ENCODE measurements around the gene MSL2. TPM values are rescaled to one million over a fixed set of nuclear protein-coding genes. Genes with fewer than 3 reads are reported as not detected.
"Not testable (repeated sequence)": the region's sequence is repeated elsewhere in the genome, so short reads cannot be mapped to it uniquely, and the experiment has no call there.

The MSL2 gene
- total and polyA plus RNA-seq, 2 of the 4 experiments (the other 2 are of a cell fraction): 7.1 to 13.6 TPM

- H2AFZ ChIP-seq (replicated peaks; ENCODE audit: low read length, poor library complexity); H3K4me1 ChIP-seq (ENCODE audit: control insufficient read depth, insufficient read depth, low read length); in situ Hi-C loops (cut with MboI; ENCODE audit: low sequenced_read_pairs); H3K4me2 ChIP-seq (ENCODE audit: low read depth, low read length); H3K36me3 ChIP-seq (ENCODE audit: control insufficient read depth, insufficient read depth, low read length); H4K5ac ChIP-seq (ENCODE audit: low read depth, low read length); H4K91ac ChIP-seq (ENCODE audit: insufficient read depth, low read depth, low read length); BruUV-seq (replicated peaks); H2AK5ac ChIP-seq (ENCODE audit: low read depth, low read length); dilution Hi-C loops (cut with HindIII; ENCODE audit: low sequenced_read_pairs, unreplicated experiment); H3K9ac ChIP-seq (ENCODE audit: low read depth, low read length); ATAC-seq (ENCODE audit: low read depth); H3K4ac ChIP-seq (ENCODE audit: low read depth, low read length); H2AK9ac ChIP-seq (replicated peaks; ENCODE audit: low read depth, low read length, poor library complexity); intact Hi-C loops (cut with micrococcal nuclease); H3K79me1 ChIP-seq (ENCODE audit: low read depth in 1 of 2, low read length in 2 of 2); H3K27ac ChIP-seq (ENCODE audit: insufficient read depth, low read length); H3K27me3 ChIP-seq (ENCODE audit: control insufficient read depth, insufficient read depth, low read length); H3K4me3 ChIP-seq (ENCODE audit: insufficient read depth, low read depth, low read length); H3K9me3 ChIP-seq (ENCODE audit: control insufficient read depth, insufficient read depth, low read length); POLR2A ChIA-PET (ENCODE audit: unreplicated experiment); H4K20me1 ChIP-seq (ENCODE audit: insufficient read depth, low read length); H3K9me1 ChIP-seq (ENCODE audit: insufficient read depth, low read length); CTCF ChIA-PET; H2BK5ac ChIP-seq (ENCODE audit: low read depth, low read length, poor library complexity, severe bottlenecking); H3K14ac ChIP-seq (replicated peaks; ENCODE audit: low read depth, low read length); H3K18ac ChIP-seq (ENCODE audit: low read depth, low read length): not testable (repeated sequence)
- Histone ChIP-seq H3K56ac (ENCODE audit: extremely low read depth, insufficient read depth, low read length) (0 out of 2 replicates have a peak overlapping the region, but pooled peaks have one; percentile 17), H4K8ac (ENCODE audit: low read depth in 2 of 2, low read length in 2 of 2) (peak overlapping the region in 1 of 2 experiments; percentile 33; a peak in 1 of 4 replicates), H2BK15ac (ENCODE audit: low read depth, low read length) (0 out of 3 replicates have a peak overlapping the region, but pooled peaks have one; percentile 59), H3K23ac (ENCODE audit: low read depth, low read length) (0 out of 2 replicates have a peak overlapping the region, but pooled peaks have one; percentile 9), H2BK20ac (ENCODE audit: low read depth, low read length) (0 out of 2 replicates have a peak overlapping the region, but pooled peaks have one; percentile 53), H2BK120ac (ENCODE audit: low read depth, low read length) (peak overlapping the region; percentile 77)
- TF ChIP-seq CEBPB (IDR thresholded peaks at IDR 0.05; ENCODE audit: low read depth, low read length): peak; percentile 70
- peak; percentile 52 for DNase-seq
- WGBS, 2 experiments (ENCODE audit: extremely low coverage in 2 of 2, insufficient read length in 1 of 2): no CpG with 5 or more reads among the region's 4 CpGs
Observed at GRCh38 chr3:136222746-136223145, 26.6 kb upstream of the MSL2 start.

All from IMR-90 (cell line).